GM19023 (cell line): ENCODE measurements around the gene YBX3.

Experiments used
- ATAC-seq: cut with Tn5 transposase; IDR thresholded peaks from one replicate; pipeline ENCODE4 v1.9.1; 2021; ENCODE audit warnings: mild to moderate bottlenecking, moderate library complexity; ENCODE audit not compliant: unreplicated experiment

Gene YBX3

GRCh38 chr12:10672231-10672868 is 50.8 kb downstream of the YBX3 start:
- ATAC-seq: no peak

- no peak for ATAC-seq
Measured at GRCh38 chr12:10669533-10669932, 53.6 kb downstream of the YBX3 start.

GRCh38 chr12:10668526-10668925 is 54.6 kb downstream of the YBX3 start:
- no peak for ATAC-seq

- ATAC-seq: no peak
Measured at GRCh38 chr12:10667581-10667980, 55.5 kb downstream of the YBX3 start.

- no peak for ATAC-seq
Measured at GRCh38 chr12:10664499-10664898, 58.6 kb downstream of the YBX3 start.

GRCh38 chr12:10663869-10664268 is 59.3 kb downstream of the YBX3 start:
- ATAC-seq: no peak

DNA sequence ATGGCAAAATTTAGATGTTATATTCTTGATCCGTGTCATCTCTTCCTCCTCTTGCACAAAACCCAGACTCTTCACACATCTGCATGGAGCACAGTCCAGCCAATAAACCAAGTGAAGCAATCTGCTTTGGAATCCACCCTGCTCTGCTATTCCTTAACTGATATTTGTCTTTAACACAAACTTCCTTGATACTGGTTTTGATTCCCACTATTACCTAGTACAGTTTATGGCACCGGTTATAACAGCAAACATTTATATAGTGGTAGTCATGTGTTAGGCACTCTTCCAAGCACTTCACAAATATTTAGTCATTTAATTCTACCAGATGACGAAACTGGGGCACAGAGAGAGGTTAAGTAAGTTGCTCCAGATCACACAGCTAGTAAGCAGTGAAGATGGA is 61.8 kb downstream of the YBX3 start:
- no peak for ATAC-seq

GRCh38 chr12:10654003-10654402 is 69.1 kb downstream of the YBX3 start:
- no peak for ATAC-seq

GRCh38 chr12:10652192-10652591 is 70.9 kb downstream of the YBX3 start:
- ATAC-seq: no peak
